ENCODE data around the gene ZNF586. TPM values are rescaled to one million over a fixed set of nuclear protein-coding genes. Genes with fewer than 3 reads are reported as not detected.

ZNF586 gene
- total RNA-seq, 1 donor, result 22.9 TPM

- DNase-seq (ENCODE audit: low read depth), result no peak
- no peak for TF ChIP-seq CTCF (IDR thresholded peaks at IDR 0.05; ENCODE audit: insufficient read depth, low read depth, low read length)
- H3K4me3 ChIP-seq (ENCODE audit: low read depth, low read length), result peak overlapping the region; percentile 95
These were observed 21.4 kb upstream of the ZNF586 start for GRCh38 chr19:57748029-57748428.

DNA sequence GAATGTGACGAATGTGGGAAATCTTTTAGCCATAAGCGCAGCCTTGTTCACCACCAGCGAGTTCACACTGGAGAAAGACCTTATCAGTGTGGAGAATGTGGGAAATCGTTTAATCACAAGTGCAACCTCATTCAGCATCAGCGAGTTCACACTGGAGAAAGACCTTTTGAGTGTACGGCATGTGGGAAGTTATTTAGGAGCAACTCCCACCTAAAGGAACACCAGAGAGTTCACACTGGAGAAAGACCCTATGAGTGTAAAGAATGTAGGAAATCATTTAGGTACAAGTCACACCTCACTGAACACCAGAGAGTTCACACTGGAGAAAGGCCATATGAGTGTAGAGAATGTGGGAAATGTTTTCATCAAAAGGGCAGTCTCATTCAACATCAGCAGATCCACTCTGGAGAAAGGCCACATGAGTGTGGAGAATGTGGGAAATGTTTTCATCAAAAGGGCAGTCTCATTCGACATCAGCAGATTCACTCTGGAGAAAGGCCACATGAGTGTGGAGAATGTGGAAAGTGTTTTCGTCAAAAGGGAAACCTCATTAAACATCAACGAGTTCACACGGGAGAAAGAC, 15.3 kb upstream of the ZNF586 start:
- H3K4me3 ChIP-seq (ENCODE audit: low read depth, low read length), result no peak overlapping the region
- DNase-seq (ENCODE audit: low read depth), result no peak
- TF ChIP-seq CTCF (IDR thresholded peaks at IDR 0.05; ENCODE audit: insufficient read depth, low read depth, low read length), result no peak

DNA sequence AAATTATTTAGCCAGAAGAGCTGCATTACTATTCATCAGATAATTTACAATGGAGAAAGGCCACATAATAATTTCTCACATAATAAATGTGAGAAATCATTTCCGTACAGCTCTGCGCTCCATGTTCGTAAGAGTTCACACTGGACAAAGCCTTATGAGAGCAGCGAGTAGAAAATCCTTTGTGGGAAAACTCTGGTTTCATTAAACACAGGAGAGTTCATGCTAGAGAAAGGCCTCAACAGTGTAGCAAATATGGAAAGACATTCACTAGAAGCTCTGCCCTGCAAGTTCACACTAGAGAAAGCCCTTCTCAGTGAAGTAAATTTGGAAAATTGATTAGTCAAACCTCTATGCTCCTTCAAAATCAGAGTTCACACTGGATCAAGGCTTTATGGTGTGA, 14.4 kb upstream of the ZNF586 start:
- TF ChIP-seq CTCF (IDR thresholded peaks at IDR 0.05; ENCODE audit: insufficient read depth, low read depth, low read length), result no peak
- H3K4me3 ChIP-seq (ENCODE audit: low read depth, low read length), result no peak overlapping the region
- DNase-seq (ENCODE audit: low read depth), result no peak

DNA sequence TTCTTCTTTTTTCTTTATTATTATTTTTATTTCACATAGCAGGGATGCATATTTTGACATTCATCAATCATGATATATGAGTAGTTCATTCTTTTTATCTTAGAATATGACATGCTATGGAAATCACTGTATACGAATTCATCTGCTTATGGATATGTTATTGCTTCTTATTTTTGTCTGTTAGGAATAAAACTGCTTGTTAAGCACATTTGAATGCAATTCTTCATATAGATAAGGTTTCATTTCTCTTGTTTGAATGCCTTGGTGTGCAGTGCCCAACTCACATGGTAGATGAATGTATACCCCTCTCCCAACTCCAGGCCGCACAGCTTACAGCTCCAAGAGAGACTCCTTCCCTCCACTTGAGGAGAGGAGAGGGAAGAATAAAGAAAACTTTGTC, 11.5 kb upstream of the ZNF586 start:
- H3K4me3 ChIP-seq (ENCODE audit: low read depth, low read length), result no peak overlapping the region
- no peak for DNase-seq (ENCODE audit: low read depth)
- no peak for TF ChIP-seq CTCF (IDR thresholded peaks at IDR 0.05; ENCODE audit: insufficient read depth, low read depth, low read length)

DNA sequence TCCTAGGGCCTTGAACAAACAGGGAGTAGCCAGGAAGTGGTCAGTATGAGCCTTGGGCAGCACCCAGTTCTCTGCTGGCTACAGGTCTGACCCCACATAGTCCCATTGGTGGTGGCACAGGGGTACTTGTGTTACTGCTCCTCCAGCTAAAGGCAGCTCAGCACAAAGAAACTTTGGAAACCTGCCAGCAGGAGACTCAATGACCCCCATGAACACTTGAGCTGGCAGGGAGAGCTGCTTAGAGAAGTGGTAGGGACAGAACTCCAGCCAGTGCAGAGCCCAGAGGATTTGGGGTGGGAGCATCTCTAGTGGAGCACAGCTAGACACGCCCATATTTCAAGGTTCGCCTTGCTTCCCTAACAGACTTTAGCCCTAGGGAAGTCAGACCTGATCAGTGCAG, 10.4 kb upstream of the ZNF586 start:
- TF ChIP-seq CTCF (IDR thresholded peaks at IDR 0.05; ENCODE audit: insufficient read depth, low read depth, low read length), result no peak
- no peak for DNase-seq (ENCODE audit: low read depth)

DNA sequence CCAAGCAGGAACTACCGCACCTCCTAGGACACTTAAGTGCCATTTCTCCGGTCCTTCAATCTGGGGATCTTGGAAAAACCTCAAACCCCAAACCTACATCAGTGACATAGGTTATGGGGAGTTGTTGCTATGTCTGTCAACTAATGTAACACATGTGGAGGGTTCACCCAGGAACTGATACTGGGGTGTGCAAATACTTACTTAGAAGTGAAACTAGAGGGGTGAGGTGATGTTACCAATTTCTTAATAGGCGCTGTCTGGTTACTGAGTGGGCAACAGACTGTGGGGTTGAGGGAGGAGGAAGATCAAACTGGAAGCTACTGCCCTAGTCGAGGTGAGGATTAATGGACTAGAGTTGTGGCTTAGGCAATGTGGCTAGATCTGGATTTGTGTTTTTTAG, 1.9 kb downstream of the ZNF586 start:
- no peak overlapping the region for H3K4me3 ChIP-seq (ENCODE audit: low read depth, low read length)
- TF ChIP-seq CTCF (IDR thresholded peaks at IDR 0.05; ENCODE audit: insufficient read depth, low read depth, low read length), result no peak
- no peak for DNase-seq (ENCODE audit: low read depth)

More for the DNA sequence above, 10.4 kb upstream of the ZNF586 start:
- no peak overlapping the region for H3K4me3 ChIP-seq (ENCODE audit: low read depth, low read length)

DNA sequence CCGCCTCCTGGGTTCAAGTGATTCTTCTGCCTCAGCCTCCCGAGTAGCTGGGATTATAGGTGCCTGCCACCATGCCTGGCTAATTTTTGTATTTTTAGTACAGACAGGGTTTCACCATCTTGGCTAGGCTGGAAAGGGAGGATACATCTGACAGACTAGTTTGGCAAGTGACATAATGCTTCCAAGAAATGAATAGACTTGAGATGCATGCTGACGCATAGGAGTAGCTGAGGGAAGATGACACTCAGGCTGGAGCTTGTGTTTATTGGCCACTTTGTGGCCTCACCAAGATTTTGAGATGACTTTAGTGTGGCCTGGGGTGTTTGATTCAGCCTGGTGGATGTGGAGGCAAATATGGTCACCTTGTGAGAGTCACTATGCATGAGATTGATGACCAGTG, 4.0 kb downstream of the ZNF586 start:
- DNase-seq (ENCODE audit: low read depth), result no peak
- no peak for TF ChIP-seq CTCF (IDR thresholded peaks at IDR 0.05; ENCODE audit: insufficient read depth, low read depth, low read length)
- H3K4me3 ChIP-seq (ENCODE audit: low read depth, low read length), result no peak overlapping the region
